B cell (primary cell): ENCODE data around the gene ZDHHC24.

Experiments used
- CTCF ChIP-seq: fragments of 200-600 bp; IDR thresholded peaks from one replicate; pipeline ENCODE4 v1.8.0; 2022; ENCODE audit warnings: antibody characterized with exemption, mild to moderate bottlenecking
- EZH2 ChIP-seq: IDR thresholded peaks from 2 replicates; pipeline ENCODE4 v1.6.1; 2012; ENCODE audit warnings: borderline replicate concordance, low read depth, mild to moderate bottlenecking, moderate library complexity, low read length; ENCODE audit not compliant: insufficient read depth, poor library complexity, severe bottlenecking

GRCh38 chr11:66564538-66564937, 18.7 kb upstream of the ZDHHC24 start:
- TF ChIP-seq EZH2: no peak
- no peak for TF ChIP-seq CTCF
